ENCODE measurements around the gene ZNF800.

- TF ChIP-seq CTCF (conservative IDR thresholded peaks at IDR 0.05): no peak
- TF ChIP-seq ZFX (IDR thresholded peaks at IDR 0.05): no peak
Measured at GRCh38 chr7:127393368-127394058, 1.0 kb upstream of the ZNF800 start.

All from C4-2B (cell line).